LNCaP clone FGC (cell line): ENCODE data around the gene YES1.
A peak's percentile ranks its signal among the peaks of the same experiment; 100 is the strongest.

Experiments used
- DNase-seq: peaks from one replicate; pipeline ENCODE4 v3.0.0-alpha.2; 2011; ENCODE audit warnings: low read depth
- H3K4me3 ChIP-seq: 2 replicates; pipeline ENCODE4 v1.5.1; 2011; ENCODE audit warnings: mild to moderate bottlenecking, low read depth, low read length, control low read depth
- TF ChIP-seq, protein P1 (sequence below): IDR thresholded peaks from 2 replicates; pipeline ENCODE4 v1.5.1; 2012; ENCODE audit warnings: mild to moderate bottlenecking; ENCODE audit not compliant: control insufficient read depth, insufficient read depth; ENCODE audit errors: extremely low read depth

YES1 gene

DNA sequence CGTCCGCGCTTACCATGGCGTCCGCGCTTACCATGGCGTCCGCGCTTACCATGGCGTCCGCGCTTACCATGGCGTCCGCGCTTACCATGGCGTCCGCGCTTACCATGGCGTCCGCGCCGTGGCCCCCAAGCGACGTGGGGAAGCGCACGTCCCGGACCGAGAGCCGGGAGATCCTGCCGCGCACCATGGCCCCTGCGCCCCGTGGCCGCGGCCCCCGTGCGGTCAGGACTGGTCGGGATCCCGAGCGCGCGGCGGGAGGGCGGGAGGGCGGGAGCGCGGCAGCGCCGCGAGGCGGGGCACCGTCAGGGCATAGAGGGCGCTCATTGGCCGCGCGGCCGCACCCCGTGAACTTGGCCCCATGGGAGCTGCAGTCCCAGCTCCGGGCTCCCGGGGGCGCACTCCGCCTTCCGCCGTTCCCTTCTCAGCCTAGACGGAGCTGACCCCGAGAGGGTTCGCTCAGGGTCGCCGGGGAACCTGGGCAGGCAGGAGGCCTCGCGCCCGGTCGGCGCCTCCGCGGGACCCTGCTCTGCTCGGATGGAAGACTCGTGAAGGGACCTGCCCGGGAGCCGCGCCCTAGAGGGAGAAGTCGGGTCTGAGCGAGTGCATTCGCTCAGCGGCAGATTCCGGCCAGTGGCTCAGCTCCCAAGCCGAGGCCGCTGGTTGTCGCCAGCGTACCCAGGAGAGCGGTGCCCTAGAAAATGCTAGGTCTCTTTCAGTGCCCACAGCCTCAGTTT is 99.5 kb downstream of the YES1 start, which contains the start of gene ENOSF1:
TSS of gene ENOSF1 (minus strand) at position 230 of the 734 bp plus-strand sequence. CDS start at position 187, 43 bp downstream.
- TF ChIP-seq, protein P1, sequence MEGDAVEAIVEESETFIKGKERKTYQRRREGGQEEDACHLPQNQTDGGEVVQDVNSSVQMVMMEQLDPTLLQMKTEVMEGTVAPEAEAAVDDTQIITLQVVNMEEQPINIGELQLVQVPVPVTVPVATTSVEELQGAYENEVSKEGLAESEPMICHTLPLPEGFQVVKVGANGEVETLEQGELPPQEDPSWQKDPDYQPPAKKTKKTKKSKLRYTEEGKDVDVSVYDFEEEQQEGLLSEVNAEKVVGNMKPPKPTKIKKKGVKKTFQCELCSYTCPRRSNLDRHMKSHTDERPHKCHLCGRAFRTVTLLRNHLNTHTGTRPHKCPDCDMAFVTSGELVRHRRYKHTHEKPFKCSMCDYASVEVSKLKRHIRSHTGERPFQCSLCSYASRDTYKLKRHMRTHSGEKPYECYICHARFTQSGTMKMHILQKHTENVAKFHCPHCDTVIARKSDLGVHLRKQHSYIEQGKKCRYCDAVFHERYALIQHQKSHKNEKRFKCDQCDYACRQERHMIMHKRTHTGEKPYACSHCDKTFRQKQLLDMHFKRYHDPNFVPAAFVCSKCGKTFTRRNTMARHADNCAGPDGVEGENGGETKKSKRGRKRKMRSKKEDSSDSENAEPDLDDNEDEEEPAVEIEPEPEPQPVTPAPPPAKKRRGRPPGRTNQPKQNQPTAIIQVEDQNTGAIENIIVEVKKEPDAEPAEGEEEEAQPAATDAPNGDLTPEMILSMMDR = peak; percentile 84
- H3K4me3 ChIP-seq = peak within 1 kb of the TSS; percentile 97
- peak; percentile 36 for DNase-seq

DNA sequence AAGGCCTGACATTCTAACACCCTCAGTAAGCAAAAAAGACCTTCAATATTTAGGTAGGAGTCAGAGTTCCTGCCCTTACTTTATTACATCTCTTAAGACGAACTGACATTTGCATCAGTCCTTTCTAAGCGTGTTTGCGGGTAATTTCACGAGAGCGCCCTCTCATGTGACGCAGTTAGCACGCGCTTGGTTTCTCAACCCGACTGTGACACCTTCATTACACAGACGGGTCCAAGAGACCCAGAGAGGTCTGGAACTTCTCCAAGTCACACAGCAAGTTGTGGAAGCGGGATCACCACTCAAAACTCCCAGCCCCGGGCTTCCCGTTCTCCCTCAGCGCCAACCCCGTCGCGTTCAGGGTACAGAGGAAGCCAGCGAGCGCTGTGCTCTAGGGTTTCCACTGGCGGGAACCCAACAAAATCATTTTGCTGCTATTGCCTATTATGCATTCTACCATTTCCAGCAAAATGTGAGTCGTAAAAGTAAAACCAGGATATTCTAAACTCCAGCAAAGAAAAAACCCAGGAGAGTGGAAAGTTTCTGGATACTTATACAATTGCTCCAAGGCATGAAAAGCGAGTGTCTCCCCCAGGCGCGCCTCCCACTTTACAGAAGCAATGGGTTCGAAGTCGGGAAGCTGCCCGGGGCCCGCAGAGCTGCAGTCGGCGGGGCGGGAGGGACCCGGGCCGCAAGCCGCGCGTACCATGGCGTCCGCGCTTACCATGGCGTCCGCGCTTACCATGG is 100.2 kb downstream of the YES1 start:
- TF ChIP-seq, protein P1 = peak; percentile 48
- DNase-seq = peak; percentile 76
- H3K4me3 ChIP-seq = peak overlapping the region; percentile 97

DNA sequence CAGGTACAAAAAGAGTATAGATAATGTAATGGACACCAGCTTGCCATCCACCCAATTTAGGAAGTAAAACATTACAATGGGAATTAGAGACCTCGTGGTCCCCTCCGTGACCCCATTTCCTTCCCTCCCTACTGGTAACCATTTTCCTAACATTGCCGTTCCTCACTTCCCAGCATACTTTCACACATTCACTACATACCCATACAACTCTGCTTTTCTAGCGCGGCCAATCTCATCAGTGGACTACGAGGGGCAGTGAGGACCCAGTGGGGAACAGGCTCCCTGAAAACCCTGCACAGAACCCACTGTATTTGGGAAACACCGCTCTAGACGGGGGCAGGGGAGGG is 100.8 kb downstream of the YES1 start:
- DNase-seq = no peak
- TF ChIP-seq, protein P1 = no peak
- H3K4me3 ChIP-seq = peak overlapping the region; percentile 97

DNA sequence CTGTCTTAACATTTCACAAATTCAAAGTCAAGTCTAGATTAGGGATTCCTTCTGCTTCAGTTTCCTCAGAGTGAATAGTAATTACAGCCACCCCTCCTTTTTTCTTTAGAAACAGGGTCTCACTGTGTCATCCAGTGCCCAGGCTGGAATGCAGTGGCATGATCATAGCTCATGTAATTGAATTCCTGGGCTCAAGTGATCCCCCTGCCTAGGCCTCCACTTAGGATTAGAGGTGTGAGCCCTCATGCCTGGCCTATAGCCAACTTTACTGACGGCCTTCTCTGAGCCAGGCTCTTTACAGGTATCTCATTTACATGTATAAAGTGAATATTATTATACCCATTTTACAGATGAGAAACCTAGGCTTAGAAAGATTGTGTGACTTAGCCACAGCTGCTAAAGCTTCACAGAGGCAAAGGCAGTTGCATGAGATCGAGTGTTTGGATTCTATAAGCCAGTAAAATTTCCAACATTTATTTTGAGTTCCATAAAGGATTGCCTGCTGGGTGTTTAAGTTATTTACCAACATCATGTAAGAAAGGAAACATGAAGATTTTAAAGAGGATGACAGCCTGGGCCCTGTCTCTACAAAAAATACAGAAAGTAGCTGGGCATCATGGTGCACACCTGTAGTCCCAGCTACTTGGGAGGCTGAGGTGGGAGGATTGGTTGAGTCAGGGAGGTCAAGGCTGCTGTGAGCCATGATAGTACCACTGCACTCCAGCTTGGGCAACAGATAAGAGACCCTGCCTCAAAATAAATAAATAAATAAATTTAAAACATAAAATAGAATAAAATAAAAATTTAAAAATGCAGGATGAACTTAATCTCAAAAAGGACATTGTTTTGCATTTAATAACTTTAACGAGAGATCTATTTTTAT is 101.4 kb downstream of the YES1 start:
- TF ChIP-seq, protein P1 = no peak
- peak overlapping the region; percentile 97 for H3K4me3 ChIP-seq

DNA sequence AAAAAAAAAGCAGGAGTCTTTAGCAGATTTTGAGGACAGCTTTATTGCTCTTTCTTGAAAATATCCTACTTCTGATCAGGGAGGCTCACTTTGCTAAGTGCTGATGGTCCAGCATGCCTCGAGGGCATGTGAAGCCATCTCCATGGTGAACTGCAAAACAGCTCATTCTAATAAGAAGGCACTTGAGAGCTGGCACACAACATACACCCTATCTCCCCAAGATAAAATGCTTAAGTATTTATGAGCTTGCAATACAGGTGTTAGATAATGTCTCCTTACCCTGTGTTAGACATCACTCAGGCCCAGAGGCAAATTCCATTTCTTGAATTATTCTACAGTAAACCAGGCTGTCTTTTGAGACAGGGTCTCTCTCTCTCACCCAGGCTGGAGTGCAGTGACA is 102.3 kb downstream of the YES1 start:
- DNase-seq = no peak
- TF ChIP-seq, protein P1 = no peak

More for the DNA sequence above, 101.4 kb downstream of the YES1 start:
- no peak for DNase-seq

DNA sequence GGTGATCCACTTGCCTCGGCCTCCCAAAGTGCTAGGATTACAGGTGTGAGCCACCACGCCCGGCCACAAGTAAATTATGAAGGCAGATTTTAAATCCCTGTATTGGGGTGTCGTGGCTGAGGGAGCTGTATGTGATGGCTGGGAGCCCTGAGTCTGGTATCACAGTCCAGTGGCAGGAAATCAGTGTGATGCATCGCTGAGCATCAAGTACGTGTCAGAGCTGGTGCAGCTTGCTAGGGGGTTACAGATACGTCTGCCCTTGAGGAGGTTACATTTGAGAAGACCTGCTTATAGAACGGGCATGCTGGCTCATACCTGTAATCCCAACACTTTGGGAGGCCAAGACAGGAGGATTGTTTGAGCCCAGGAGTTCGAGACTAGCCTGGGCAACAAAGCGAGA is 103.9 kb downstream of the YES1 start:
- TF ChIP-seq, protein P1 = no peak
- no peak for DNase-seq
- H3K4me3 ChIP-seq = no peak overlapping the region

More for the DNA sequence above, 102.3 kb downstream of the YES1 start:
- H3K4me3 ChIP-seq = no peak overlapping the region
